Caco-2 (cell line): Measurements from ENCODE around the gene CYTH4. TPM values are rescaled to one million over a fixed set of nuclear protein-coding genes. Genes with fewer than 3 reads are reported as not detected.

Source experiments
- BruUV-seq: library from RNA; stranded (reverse); fragments of 400-500 nt; replicated peaks from 2 replicates; lab custom pipeline; 2021; lab: Mats Ljungman, UMichigan
- CTCF ChIA-PET: fragments of 300-600 bp; sonication (Branson Sonifier 250); formaldehyde crosslinking; loops from one replicate; lab custom pipeline; 2022; ENCODE audit warnings: antibody characterized with exemption; lab: Charles Lee
- POLR2A ChIA-PET: fragments of 300-600 bp; sonication (Branson Sonifier 250); formaldehyde crosslinking; loops from one replicate; lab custom pipeline; 2022; ENCODE audit warnings: antibody characterized with exemption; lab: Charles Lee
- DNase-seq, 2 experiments: peaks; one replicate each; pipeline versions ENCODE4 v3.0.0 to v3.0.0-alpha.2; 2020 to 2022
- H3K27me3 ChIP-seq: replicated peaks from 2 replicates; pipeline ENCODE4 v1.6.0; 2011; ENCODE audit warnings: low read length; ENCODE audit not compliant: control insufficient read depth, insufficient read depth
- H3K36me3 ChIP-seq: 2 replicates; pipeline ENCODE4 v1.5.1; 2011; ENCODE audit warnings: low read length; ENCODE audit not compliant: control insufficient read depth, insufficient read depth
- H3K4me1 ChIP-seq: fragments of 250-450 bp; sonication (Bioruptor Pico); 2 replicates; pipeline ENCODE4 v1.5.1; 2020; ENCODE audit warnings: mild to moderate bottlenecking
- H3K4me3 ChIP-seq: 2 replicates; pipeline ENCODE4 v1.5.1; 2011; ENCODE audit warnings: low read depth, mild to moderate bottlenecking, control low read depth, low read length
- H3K9me3 ChIP-seq: fragments of 250-450 bp; sonication (Bioruptor Pico); 2 replicates; pipeline ENCODE4 v1.5.1; 2020; ENCODE audit warnings: mild to moderate bottlenecking, moderate library complexity
- H3K27ac Mint-ChIP-seq: one replicate; pipeline ENCODE4 v1.8.0; 2022; ENCODE audit warnings: mixed read lengths; ENCODE audit not compliant: unreplicated experiment
- H3K27me3 Mint-ChIP-seq: one replicate; pipeline ENCODE4 v1.8.0; 2022; ENCODE audit warnings: mixed read lengths; ENCODE audit not compliant: insufficient read depth, unreplicated experiment
- H3K36me3 Mint-ChIP-seq: one replicate; pipeline ENCODE4 v1.8.0; 2022; ENCODE audit warnings: mild to moderate bottlenecking, mixed read lengths; ENCODE audit not compliant: insufficient read depth, unreplicated experiment
- H3K4me1 Mint-ChIP-seq: one replicate; pipeline ENCODE4 v1.8.0; 2022; ENCODE audit warnings: low read depth, mixed read lengths; ENCODE audit not compliant: unreplicated experiment
- H3K4me3 Mint-ChIP-seq: one replicate; pipeline ENCODE4 v1.8.0; 2022; ENCODE audit warnings: mild to moderate bottlenecking, moderate library complexity, mixed read lengths; ENCODE audit not compliant: unreplicated experiment
- H3K9me3 Mint-ChIP-seq: one replicate; pipeline ENCODE4 v1.8.0; 2022; ENCODE audit warnings: mixed read lengths; ENCODE audit not compliant: unreplicated experiment
- intact Hi-C: fragments of 100-400 bp; cut with micrococcal nuclease; formaldehyde crosslinking; loops from one replicate; pipeline ENCODE4 v1.10.0; 2022; ENCODE audit not compliant: unreplicated experiment
- total RNA-seq: library from RNA; stranded (reverse); gene quantifications from 2 replicates; pipeline ENCODE4 v1.2.3, GENCODE V29; 2022
- TF ChIP-seq, protein P1 (sequence below), 2 experiments: fragments of 200-600 bp in 1 of 2; IDR thresholded peaks; 1 replicate in 1 of 2; 2 replicates in 1 of 2; pipeline versions ENCODE4 v1.5.1 to v1.8.0; 2011 to 2022; ENCODE audit warnings: antibody characterized with exemption in 1 of 2, control low read depth in 1 of 2, inconsistent platforms in 1 of 2, low read depth in 1 of 2, low read length in 1 of 2, mild to moderate bottlenecking in 1 of 2, moderate library complexity in 1 of 2; ENCODE audit not compliant: insufficient read depth in 1 of 2, severe bottlenecking in 1 of 2, unreplicated experiment in 1 of 2

The CYTH4 gene
- total RNA-seq, 1 experiment from 2014 or later = not detected

DNA sequence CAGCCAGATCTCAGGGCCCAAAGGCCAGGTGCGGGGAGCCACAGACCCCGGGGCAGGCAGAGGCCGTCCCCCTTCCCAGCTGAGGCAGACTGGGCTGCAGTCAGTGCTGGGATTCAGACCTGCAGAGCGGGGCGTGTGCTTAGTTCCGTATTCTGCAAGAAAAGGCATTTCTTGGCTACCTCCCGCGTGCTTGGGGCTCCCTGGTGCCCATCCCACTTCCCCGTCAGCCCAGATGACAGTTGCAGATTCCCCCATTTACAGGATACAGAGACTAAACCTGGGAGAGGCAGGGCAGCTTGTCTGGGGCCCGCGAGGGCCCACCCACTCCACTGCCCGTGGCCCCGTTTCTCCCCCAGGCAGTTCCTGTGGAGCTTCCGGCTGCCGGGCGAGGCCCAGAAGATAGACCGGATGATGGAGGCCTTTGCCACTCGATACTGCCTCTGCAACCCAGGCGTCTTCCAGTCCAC lies 18.3 kb downstream of the CYTH4 start:
- Mint-ChIP-seq H3K27ac (no peak overlapping the region), H3K4me1 (no peaks in the 10 kb centered on the region), H3K36me3 (peaks cover 5% of the 10 kb centered on the region), H3K27me3 (no peaks in the 10 kb centered on the region), H3K4me3 (no peak overlapping the region), H3K9me3 (no peaks in the 10 kb centered on the region)
- ChIA-PET CTCF (no interaction called here), POLR2A (no interaction called here)
- intact Hi-C loops = no loop called here
- no peak for DNase-seq
- Histone ChIP-seq H3K4me1 (no peaks in the 10 kb centered on the region), H3K27me3 (no peaks in the 10 kb centered on the region), H3K36me3 (no peaks in the 10 kb centered on the region), H3K4me3 (no peak overlapping the region), H3K9me3 (no peaks in the 10 kb centered on the region)
- TF ChIP-seq, protein P1, sequence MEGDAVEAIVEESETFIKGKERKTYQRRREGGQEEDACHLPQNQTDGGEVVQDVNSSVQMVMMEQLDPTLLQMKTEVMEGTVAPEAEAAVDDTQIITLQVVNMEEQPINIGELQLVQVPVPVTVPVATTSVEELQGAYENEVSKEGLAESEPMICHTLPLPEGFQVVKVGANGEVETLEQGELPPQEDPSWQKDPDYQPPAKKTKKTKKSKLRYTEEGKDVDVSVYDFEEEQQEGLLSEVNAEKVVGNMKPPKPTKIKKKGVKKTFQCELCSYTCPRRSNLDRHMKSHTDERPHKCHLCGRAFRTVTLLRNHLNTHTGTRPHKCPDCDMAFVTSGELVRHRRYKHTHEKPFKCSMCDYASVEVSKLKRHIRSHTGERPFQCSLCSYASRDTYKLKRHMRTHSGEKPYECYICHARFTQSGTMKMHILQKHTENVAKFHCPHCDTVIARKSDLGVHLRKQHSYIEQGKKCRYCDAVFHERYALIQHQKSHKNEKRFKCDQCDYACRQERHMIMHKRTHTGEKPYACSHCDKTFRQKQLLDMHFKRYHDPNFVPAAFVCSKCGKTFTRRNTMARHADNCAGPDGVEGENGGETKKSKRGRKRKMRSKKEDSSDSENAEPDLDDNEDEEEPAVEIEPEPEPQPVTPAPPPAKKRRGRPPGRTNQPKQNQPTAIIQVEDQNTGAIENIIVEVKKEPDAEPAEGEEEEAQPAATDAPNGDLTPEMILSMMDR (IDR thresholded peaks at IDR 0.05; ENCODE audit: insufficient read depth in 1 of 2, low read depth in 1 of 2, low read length in 1 of 2, severe bottlenecking in 1 of 2, unreplicated experiment in 1 of 2) = no peak
- no TSS peak for BruUV-seq

DNA sequence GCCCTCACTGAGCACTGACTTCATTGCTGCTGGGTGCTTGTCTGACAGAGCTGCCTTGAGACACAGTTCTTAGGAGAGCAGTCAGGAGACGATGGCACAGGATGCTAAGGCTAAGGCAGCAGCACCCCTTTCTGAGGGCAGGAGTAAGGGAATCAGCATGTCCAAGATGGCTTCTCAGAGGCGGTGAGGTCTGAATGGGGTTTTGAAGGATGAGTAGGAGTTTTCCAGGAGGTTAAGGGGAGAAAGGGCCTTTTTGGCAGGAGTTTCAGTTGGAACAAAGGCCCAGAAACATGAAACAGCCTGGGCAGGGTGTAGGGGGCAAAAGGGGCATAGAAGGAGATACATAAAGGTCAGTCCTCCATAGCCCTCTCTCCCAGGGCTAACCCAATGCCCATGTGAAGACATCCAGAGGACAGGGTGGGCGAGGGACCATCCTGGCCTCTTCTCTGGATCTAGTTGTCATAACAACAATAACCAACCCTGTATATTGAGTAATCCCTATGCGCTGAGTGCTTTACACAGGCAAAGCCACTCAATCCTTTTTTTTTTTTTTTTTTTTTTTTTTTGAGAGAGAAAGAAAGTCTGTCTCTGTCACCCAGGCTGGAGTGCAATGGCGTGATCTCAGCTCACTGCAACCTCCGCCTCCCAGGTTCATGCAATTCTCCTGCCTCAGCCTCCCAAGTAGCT lies 19.0 kb downstream of the CYTH4 start:
- H3K4me1 Mint-ChIP-seq = no peaks in the 10 kb centered on the region
- no peak overlapping the region for H3K27ac Mint-ChIP-seq
- no TSS peak for BruUV-seq
- intact Hi-C loops = no loop called here
- Histone ChIP-seq H3K9me3 (no peaks in the 10 kb centered on the region), H3K4me3 (no peak overlapping the region), H3K27me3 (no peaks in the 10 kb centered on the region), H3K4me1 (no peaks in the 10 kb centered on the region), H3K36me3 (no peaks in the 10 kb centered on the region)
- no peak for DNase-seq
- CTCF ChIA-PET = no interaction called here
- POLR2A ChIA-PET = interaction anchor here (0.7 kb wide), 1 partner anchor 50 kb away, joined by 9 read pairs; no protein-coding TSS in a partner anchor
- no peak overlapping the region for H3K4me3 Mint-ChIP-seq
- no peaks in the 10 kb centered on the region for H3K27me3 Mint-ChIP-seq
- TF ChIP-seq, protein P1 (IDR thresholded peaks at IDR 0.05; ENCODE audit: insufficient read depth in 1 of 2, low read depth in 1 of 2, low read length in 1 of 2, severe bottlenecking in 1 of 2, unreplicated experiment in 1 of 2) = no peak
- H3K9me3 Mint-ChIP-seq = no peaks in the 10 kb centered on the region
- peaks cover 5% of the 10 kb centered on the region for H3K36me3 Mint-ChIP-seq

DNA sequence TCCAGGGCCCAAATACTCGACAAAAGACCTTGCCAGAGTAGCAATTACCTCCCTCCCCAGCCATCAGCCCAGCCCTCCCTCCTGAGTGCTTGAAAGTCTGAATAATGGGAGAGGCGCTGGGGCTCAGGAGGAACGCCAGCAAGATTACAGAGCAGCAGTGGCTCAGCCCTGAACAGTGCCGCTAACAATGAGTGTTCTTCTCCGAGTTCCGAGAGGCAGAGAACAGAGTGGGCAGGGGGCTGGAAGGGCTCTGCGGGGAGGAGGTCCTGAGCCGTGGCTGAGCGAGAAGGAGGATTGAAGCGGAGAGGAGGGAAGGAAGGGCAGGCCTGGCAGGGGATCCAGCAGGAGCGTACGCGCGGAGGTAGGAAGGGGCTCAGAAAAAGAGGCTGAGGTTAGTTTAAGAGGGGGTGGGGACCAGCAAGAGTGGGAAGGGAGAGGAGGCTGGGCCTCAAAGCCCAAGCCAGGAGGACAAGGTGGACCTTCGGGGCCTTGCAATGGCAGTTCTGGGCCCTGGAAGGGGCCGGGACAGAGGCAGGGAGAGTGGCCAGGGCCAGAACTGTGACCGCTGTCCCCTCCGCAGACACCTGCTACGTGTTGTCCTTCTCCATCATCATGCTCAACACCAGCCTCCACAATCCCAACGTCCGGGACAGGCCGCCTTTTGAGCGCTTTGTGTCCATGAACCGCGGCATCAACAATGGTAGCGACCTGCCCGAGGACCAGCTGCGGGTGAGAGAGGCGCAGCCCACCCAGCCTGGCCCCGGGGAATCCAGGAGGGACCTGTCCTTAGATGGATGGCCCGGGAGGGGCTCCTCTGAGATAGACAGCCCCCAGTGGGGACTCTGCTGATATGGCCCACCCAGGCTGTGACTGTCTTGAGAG lies 20.6 kb downstream of the CYTH4 start:
- H3K9me3 Mint-ChIP-seq = no peaks in the 10 kb centered on the region
- H3K36me3 ChIP-seq = no peaks in the 10 kb centered on the region
- DNase-seq = no peak
- intact Hi-C loops = no loop called here
- H3K4me1 ChIP-seq = peaks cover 6% of the 10 kb centered on the region; the same call in 1 of the 2 replicates
- H3K36me3 Mint-ChIP-seq = peaks cover 5% of the 10 kb centered on the region
- no peaks in the 10 kb centered on the region for H3K9me3 ChIP-seq
- H3K27me3 ChIP-seq = no peaks in the 10 kb centered on the region
- no peaks in the 10 kb centered on the region for H3K4me1 Mint-ChIP-seq
- H3K27me3 Mint-ChIP-seq = no peaks in the 10 kb centered on the region
- ChIA-PET CTCF (no interaction called here), POLR2A (no interaction called here)
- no peak overlapping the region for H3K4me3 Mint-ChIP-seq
- H3K4me3 ChIP-seq = no peak overlapping the region
- no peak overlapping the region for H3K27ac Mint-ChIP-seq
- TF ChIP-seq, protein P1 (IDR thresholded peaks at IDR 0.05; ENCODE audit: insufficient read depth in 1 of 2, low read depth in 1 of 2, low read length in 1 of 2, severe bottlenecking in 1 of 2, unreplicated experiment in 1 of 2) = no peak
- BruUV-seq = no TSS peak
